OCI-LY7 (cell line): Measurements from ENCODE around the gene YPEL3. TPM values are rescaled to one million over a fixed set of nuclear protein-coding genes. Genes with fewer than 3 reads are reported as not detected.
"Not testable (repeated sequence)": the region's sequence is repeated elsewhere in the genome, so short reads cannot be mapped to it uniquely, and the experiment has no call there.

ENCODE experiments used
- BruUV-seq: library from RNA; stranded (reverse); fragments of 400-500 nt; replicated peaks from 2 replicates; lab custom pipeline; 2021; lab: Mats Ljungman, UMichigan
- CTCF ChIA-PET: fragments of 300-600 bp; sonication (Branson Sonifier 250); formaldehyde crosslinking; loops from one replicate; lab custom pipeline; 2022; ENCODE audit warnings: antibody characterized with exemption; ENCODE audit not compliant: unreplicated experiment; lab: Charles Lee
- POLR2A ChIA-PET: fragments of 300-600 bp; sonication (Branson Sonifier 250); formaldehyde crosslinking; loops from one replicate; lab custom pipeline; 2022; ENCODE audit warnings: antibody characterized with exemption; lab: Charles Lee
- DNase-seq: peaks from one replicate; pipeline ENCODE4 v3.0.0-alpha.2; 2015; ENCODE audit warnings: low spot score
- H2AFZ ChIP-seq: fragments of 200-600 bp; sonication (generic), shearing (Covaris generic); 2 replicates; pipeline ENCODE4 v1.6.1; 2014; ENCODE audit warnings: mild to moderate bottlenecking, antibody characterized with exemption, low read length, moderate library complexity
- H3K27ac ChIP-seq: fragments of 200-600 bp; sonication (generic); 2 replicates; pipeline ENCODE4 v1.5.1; 2014; ENCODE audit warnings: mixed run types, low read depth, mild to moderate bottlenecking, moderate library complexity, low read length, inconsistent platforms; ENCODE audit not compliant: poor library complexity, severe bottlenecking
- H3K36me3 ChIP-seq: fragments of 200-600 bp; sonication (generic); 2 replicates; pipeline ENCODE4 v1.6.1; 2014; ENCODE audit warnings: mild to moderate bottlenecking, antibody characterized with exemption, low read length, moderate library complexity, mixed read lengths; ENCODE audit not compliant: insufficient read depth
- H3K4me1 ChIP-seq: fragments of 200-600 bp; sonication (generic); 2 replicates; pipeline ENCODE4 v1.5.1; 2014; ENCODE audit warnings: mild to moderate bottlenecking, low read length; ENCODE audit not compliant: insufficient read depth, poor library complexity, severe bottlenecking
- H3K4me2 ChIP-seq: fragments of 200-600 bp; sonication (generic); 2 replicates; pipeline ENCODE4 v1.6.1; 2014; ENCODE audit warnings: mild to moderate bottlenecking, low read length
- H3K4me3 ChIP-seq: fragments of 200-600 bp; sonication (generic); 2 replicates; pipeline ENCODE4 v1.5.1; 2014; ENCODE audit warnings: mild to moderate bottlenecking, low read depth, low read length; ENCODE audit not compliant: poor library complexity, severe bottlenecking
- H3K79me2 ChIP-seq: fragments of 200-600 bp; sonication (generic); 2 replicates; pipeline ENCODE4 v1.6.1; 2016; ENCODE audit warnings: low read depth, mild to moderate bottlenecking, low read length, moderate library complexity, mixed read lengths; ENCODE audit not compliant: insufficient read depth
- H3K9me2 ChIP-seq: fragments of 200-600 bp; sonication (generic); 2 replicates; pipeline ENCODE4 v1.6.1; 2016; ENCODE audit warnings: mild to moderate bottlenecking, low read length, mixed read lengths; ENCODE audit not compliant: insufficient read depth
- H3K9me3 ChIP-seq: fragments of 200-600 bp; sonication (generic); 2 replicates; pipeline ENCODE4 v1.6.1; 2014; ENCODE audit warnings: mild to moderate bottlenecking, mixed run types, low read length, mixed read lengths
- H4K20me1 ChIP-seq: fragments of 200-600 bp; sonication (generic); 2 replicates; pipeline ENCODE4 v1.6.1; 2014; ENCODE audit warnings: mild to moderate bottlenecking, antibody characterized with exemption, low read length, moderate library complexity, mixed read lengths; ENCODE audit not compliant: insufficient read depth
- EZH2phosphoT487 ChIP-seq: fragments of 200-600 bp; sonication (generic); IDR thresholded peaks from 2 replicates; pipeline ENCODE4 v1.6.1; 2018; ENCODE audit warnings: low read depth, borderline replicate concordance, mild to moderate bottlenecking, mixed run types, antibody characterized with exemption, low read length, moderate library complexity, mixed read lengths
- intact Hi-C: fragments of 100-400 bp; cut with micrococcal nuclease; formaldehyde crosslinking; loops from one replicate; pipeline ENCODE4 v1.10.0; 2022; ENCODE audit not compliant: unreplicated experiment
- total RNA-seq, 2 experiments: library from RNA; depleted of rRNA in 1 of 2; stranded (reverse); fragments of >200 nt in 1 of 2; shearing (Covaris generic) in 1 of 2; gene quantifications; 2 replicates each; pipeline ENCODE4 v1.2.3, GENCODE V29; 2014 to 2022
- TF ChIP-seq, protein P1 (sequence below): fragments of 200-600 bp; sonication (generic); conservative IDR thresholded peaks from 2 replicates; pipeline ENCODE4 v1.5.1; 2014; ENCODE audit warnings: mild to moderate bottlenecking, antibody characterized with exemption, low read length, moderate library complexity, mixed read lengths

The YPEL3 gene
- total RNA-seq, 2 experiments from 2014 or later: 17.5 to 34.5 TPM

DNA sequence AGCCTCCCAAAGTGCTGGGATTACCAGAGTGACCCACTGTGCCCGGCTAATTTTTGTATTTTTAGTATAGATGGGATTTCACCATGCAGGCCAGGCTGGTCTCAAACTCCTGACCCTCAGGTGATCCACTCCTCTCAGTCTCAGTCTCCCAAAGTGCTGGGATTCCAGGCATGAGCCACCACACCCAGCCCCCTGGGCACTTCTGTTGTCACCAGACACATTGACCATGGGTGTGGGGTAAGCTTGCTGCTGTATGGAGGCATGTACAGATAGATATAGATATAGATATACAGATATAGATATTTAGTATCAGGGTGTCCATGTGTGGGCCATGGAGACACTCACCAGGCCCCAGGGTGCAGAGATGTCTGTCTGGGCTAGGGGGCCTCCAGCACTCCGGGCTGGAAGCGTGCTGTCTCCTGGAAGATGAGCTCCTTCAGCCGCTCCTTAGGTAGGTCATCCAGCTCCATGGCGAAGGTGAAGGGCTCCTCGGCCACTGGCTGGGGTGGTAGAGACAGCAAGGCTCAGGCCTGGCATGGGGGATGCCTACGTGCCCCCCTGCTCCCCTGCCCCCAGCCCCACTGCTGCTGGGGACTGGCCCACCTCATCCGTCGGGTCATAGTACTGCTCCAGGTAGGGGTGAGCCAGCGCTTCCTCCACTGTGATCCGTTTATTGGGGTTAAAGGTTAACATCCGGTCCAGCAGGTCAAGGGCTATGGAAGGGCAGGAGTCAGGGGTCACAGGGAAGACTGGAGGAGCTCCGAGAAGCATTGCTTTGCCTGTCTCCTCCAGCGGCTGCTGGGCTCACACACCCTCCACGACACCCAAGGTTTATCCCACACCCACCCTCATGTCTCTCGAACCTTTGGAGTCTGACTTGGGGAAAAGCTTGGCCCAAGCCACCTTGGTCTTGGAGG is 20.5 kb upstream of the YPEL3 start:
- POLR2A ChIA-PET: no interaction called here

DNA sequence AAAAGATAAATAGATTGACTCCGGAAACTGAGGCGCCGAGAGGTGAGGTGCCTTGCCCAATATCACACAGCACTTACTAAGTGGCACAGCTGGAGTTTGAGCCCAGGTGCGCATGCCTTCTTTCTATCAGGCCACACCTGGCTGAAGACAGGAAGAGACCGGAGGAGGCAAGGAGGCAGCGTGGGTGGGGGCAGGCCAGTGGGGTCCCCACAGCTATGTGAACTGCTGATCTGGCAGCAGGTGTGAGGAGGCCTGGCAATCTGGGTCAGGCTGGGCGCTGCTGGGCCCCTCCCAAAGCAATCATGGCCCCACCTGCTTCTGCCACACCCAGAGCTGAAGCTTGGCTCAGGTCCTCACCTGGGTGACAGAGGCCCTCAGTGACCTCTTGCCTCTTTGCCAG is 19.2 kb upstream of the YPEL3 start:
- no TSS peak for BruUV-seq
- Histone ChIP-seq H3K4me2 (0 out of 2 replicates have a peak overlapping the region, but pooled peaks have one; percentile 2), H3K9me3 (no peaks in the 10 kb centered on the region), H2AFZ (no peak overlapping the region), H3K27ac (no peak overlapping the region), H3K4me3 (no peak overlapping the region), H3K4me1 (peaks cover 17% of the 10 kb centered on the region), H4K20me1 (no peaks in the 10 kb centered on the region), H3K9me2 (no peaks in the 10 kb centered on the region), H3K36me3 (no peaks in the 10 kb centered on the region), H3K79me2 (no peaks in the 10 kb centered on the region)
- intact Hi-C loops: no loop called here
- CTCF ChIA-PET: no interaction called here
- TF ChIP-seq, protein P1, sequence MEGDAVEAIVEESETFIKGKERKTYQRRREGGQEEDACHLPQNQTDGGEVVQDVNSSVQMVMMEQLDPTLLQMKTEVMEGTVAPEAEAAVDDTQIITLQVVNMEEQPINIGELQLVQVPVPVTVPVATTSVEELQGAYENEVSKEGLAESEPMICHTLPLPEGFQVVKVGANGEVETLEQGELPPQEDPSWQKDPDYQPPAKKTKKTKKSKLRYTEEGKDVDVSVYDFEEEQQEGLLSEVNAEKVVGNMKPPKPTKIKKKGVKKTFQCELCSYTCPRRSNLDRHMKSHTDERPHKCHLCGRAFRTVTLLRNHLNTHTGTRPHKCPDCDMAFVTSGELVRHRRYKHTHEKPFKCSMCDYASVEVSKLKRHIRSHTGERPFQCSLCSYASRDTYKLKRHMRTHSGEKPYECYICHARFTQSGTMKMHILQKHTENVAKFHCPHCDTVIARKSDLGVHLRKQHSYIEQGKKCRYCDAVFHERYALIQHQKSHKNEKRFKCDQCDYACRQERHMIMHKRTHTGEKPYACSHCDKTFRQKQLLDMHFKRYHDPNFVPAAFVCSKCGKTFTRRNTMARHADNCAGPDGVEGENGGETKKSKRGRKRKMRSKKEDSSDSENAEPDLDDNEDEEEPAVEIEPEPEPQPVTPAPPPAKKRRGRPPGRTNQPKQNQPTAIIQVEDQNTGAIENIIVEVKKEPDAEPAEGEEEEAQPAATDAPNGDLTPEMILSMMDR: no peak
- no peak for TF ChIP-seq EZH2phosphoT487
- POLR2A ChIA-PET: interaction anchor here (0.7 to 1.1 kb wide), 4 partner anchors 8 to 514 kb away, joined by 3 to 5 read pairs (median 3); partner anchors contain the start of gene MAPK3
- DNase-seq: peak; percentile 49

More for the DNA sequence above, 20.5 kb upstream of the YPEL3 start:
- peaks cover 20% of the 10 kb centered on the region for H3K4me1 ChIP-seq
- H3K4me3 ChIP-seq: no peak overlapping the region
- H3K9me3 ChIP-seq: no peaks in the 10 kb centered on the region
- H3K79me2 ChIP-seq: no peaks in the 10 kb centered on the region
- no peaks in the 10 kb centered on the region for H4K20me1 ChIP-seq
- TF ChIP-seq EZH2phosphoT487: no peak
- TF ChIP-seq, protein P1: no peak
- CTCF ChIA-PET: interaction anchor here (0.6 kb wide), 1 partner anchor 1147 kb away, joined by 3 read pairs; no protein-coding TSS in a partner anchor
- no peaks in the 10 kb centered on the region for H3K36me3 ChIP-seq
- no peaks in the 10 kb centered on the region for H3K9me2 ChIP-seq
- intact Hi-C loops: no loop called here
- H2AFZ ChIP-seq: no peak overlapping the region
- H3K4me2 ChIP-seq: no peak overlapping the region
- no peak for DNase-seq
- no peak overlapping the region for H3K27ac ChIP-seq
- BruUV-seq: no TSS peak

DNA sequence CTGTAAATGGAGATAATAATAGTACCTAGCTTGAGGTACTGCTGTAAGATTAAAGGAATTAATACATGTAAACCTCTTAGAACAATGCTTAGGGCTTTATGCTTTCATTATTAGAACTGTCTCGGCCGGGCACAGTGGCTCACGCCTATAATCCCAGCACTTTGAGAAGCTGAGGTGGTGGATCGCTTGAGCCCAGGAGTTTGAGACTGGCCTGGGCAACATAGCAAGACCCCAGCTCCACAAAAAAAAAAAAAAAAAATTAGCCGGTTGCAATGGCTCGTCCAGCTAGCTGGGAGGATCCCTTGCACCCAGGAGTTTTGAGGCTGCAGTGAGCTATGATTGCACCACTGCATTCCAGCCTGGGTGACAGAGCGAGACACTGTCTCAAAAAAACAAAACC is 18.8 kb upstream of the YPEL3 start:
- POLR2A ChIA-PET: interaction anchor here (0.9 to 1.1 kb wide), 3 partner anchors 8 to 22 kb away, joined by 3 to 5 read pairs (median 3); partner anchors contain the start of gene MAPK3
- H3K4me3 ChIP-seq, H3K9me3 ChIP-seq, DNase-seq, H3K27ac ChIP-seq, H3K36me3 ChIP-seq, CTCF ChIA-PET, H2AFZ ChIP-seq, BruUV-seq, H4K20me1 ChIP-seq, H3K9me2 ChIP-seq, H3K79me2 ChIP-seq, intact Hi-C loops: not testable (repeated sequence)
- H3K4me2 ChIP-seq: 0 out of 2 replicates have a peak overlapping the region, but pooled peaks have one; percentile 2
- H3K4me1 ChIP-seq: peaks cover 15% of the 10 kb centered on the region
